ENCODE results near the gene BHLHE40.

Gene BHLHE40

DNA sequence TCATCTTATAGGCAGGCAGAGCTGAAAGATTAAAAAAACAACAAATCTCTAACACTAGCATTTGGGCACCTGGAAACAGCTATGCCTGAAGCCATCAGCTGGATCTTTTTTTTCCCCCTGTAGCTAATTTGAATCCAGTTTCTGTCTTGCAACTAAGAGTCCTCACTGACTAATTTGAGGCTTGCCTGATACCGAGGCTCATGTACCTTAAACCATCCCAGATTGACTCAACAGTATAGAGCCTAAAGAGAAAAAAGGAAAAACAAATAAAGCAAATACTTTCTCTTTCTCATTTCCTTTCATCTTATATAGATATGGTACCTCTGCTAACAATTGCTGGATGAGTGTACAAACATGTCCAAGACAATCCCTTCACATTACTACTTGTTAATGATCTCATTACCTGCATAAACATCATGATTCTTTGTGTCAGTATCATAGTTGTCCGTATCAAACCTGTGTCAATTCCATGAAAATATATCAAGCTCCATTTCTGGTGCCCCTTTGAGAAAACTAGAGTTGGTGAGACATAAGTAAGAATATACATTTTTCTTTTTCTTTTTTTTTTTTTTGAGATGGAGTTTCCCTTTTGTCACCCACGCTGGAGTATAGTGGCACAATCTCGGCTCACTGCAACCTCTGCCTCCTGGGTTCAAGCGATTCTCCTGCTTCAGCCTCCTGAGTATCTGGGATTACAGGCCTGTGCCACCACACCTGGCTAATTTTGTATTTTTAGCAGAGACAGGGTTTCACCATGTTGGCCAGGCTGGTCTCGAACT is 43.1 kb downstream of the BHLHE40 start:
- DNase-seq, result no peak

DNA sequence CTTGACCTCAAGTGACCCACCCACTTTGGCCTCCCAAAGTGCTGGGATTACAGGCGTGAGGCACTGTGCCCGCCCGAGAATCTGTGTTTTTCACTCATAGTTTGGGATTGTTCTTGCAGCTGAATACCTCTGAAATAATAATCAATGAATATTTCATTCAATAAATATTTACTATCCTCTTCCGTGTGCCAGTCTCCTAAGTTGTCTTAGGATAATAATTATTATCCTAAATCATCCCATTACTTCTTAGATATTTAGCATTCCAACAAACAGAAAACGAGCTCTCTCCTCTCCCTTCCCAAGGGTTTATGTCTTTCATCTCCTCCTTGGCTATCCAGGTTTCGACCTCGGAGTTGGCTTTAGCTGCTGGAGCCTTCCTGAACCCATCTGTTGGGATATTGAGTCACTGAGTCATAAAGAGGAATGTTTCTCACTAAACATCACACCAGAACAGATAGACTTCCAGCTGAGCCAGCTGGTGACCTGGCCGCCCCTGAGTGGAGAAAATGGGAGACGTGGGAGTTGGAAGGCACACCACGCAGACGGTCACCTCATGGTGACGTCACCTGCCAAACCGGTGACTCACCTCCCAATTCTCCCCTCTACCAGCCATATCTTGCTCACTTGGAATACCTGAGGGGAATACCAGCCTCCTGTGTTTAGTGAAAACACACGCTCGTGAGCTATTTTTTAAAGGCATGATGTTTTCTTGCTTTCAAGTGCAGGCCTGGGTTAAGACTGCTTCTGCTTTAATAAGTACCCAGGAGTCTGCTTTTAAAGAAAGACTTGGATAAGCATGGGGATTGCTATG is 43.9 kb downstream of the BHLHE40 start:
- DNase-seq, result no peak

DNA sequence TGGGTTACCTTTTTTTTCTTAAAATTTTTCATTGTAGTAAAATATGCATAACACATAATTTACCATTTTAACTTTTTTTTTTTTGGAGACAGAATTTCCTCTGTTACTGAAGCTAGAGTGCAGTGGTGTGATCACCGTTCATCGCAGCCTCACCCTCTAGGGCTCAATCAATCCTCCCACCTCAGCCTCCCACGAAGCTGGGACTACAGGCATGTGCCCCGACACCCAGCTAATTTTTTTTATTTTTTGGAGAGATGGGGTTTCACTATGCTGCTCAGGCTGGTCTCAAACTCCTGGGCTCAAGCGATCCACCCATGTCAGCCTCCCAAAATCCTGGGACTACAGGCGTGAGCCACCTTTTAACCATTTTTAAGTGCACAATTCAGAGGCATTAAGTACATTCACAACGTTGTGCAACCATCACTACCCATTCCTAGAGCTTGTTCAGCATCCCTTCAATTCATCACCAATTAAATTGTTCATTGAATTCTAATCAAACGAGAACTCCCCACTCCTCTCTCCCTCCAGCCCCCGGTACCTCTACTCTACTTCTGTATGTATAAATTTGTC is 44.6 kb downstream of the BHLHE40 start:
- no peak for DNase-seq

DNA sequence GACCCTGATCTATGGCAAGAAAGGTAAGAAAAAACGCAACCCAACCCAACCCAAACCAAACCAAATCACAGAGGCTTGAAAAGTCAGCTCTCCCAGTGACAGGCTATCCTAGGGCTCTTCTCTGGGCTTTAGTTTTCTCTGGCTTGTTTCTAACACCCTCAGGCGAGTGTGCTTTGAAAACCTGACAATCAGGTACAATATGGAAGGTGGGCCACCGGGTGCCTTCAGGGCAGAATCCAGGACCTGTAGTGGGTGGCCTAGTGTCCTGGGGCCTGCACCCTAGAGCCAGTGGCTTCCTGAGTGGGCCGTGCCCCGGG is 46.8 kb downstream of the BHLHE40 start:
- no peak for DNase-seq

DNA sequence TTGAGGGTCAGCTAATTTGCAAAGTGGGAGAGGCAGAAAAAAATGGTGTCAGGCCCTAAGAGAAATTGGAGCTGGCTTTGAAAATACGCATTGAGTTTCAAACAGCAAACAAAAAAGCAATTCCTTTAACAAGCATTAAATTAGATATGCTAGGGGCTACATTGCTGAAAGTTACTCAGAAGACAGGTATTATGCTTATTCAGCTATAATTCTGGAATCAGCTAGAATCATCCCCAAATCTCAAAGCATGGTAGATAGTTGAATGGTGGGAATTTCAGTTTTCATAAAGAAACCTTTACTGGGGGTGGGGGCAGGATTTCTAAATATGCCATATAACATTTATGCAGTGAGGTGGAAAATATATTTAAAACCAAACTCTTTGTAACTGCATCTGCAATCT is 50.5 kb downstream of the BHLHE40 start:
- no peak for DNase-seq

DNA sequence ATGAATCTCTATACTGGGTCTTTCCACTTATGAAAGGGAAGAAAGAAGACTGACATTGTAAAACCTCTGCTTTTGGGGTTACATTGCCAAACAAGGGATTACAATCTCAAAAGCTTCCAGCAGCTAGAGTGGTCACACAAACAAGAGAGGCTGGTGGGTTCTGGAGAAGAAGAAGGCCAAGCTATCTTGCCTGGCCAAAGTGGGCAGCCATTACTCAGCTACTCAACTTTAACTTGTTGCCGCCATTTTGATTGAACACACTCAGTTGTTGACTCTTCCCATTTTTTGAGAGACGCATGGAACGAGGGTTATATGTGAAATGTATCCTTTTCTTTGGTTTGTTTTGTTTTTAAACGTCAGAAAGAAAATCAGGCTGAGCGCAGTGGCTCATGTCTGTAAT is 50.9 kb downstream of the BHLHE40 start:
- no peak for DNase-seq

DNA sequence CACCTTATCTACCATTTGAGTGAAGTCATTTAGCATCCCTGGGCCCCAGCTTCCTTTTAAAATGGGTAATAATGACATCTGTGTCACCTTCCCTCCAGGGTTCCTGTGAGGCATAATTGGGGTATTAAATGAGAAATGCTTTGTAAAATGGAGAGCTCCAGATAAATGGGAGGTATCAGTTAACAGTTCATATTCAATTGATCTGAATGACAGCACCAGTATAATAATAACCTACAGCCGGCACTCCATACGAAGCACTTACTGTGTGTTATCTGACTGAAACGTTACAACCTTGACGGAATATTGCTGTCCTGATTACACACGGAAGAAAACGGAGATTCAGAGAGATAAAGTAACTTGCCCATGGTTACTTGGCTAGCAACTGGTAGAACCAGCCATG is 53.6 kb downstream of the BHLHE40 start:
- no peak for DNase-seq
